SK-N-SH treated with all-trans-retinoic acid at 6 μM for 48 hours (cell line): ENCODE results near the gene TEAD4.

ENCODE experiments used
- ATAC-seq: fragments of 200-7000 bp; cut with Tn5 transposase; 3 replicates; pipeline ENCODE4 v1.9.1; 2020; ENCODE audit warnings: mild to moderate bottlenecking, moderate library complexity
- ARNTL ChIP-seq: fragments of 450-650 bp; formaldehyde crosslinking; IDR thresholded peaks from 2 replicates; pipeline ENCODE4 v1.5.0; 2020; ENCODE audit warnings: low read depth, mild to moderate bottlenecking, moderate library complexity, borderline replicate concordance
- BACH2 ChIP-seq: fragments of 250-450 bp; sonication (Bioruptor Pico); IDR thresholded peaks from 2 replicates; pipeline ENCODE4 v1.9.0; 2021; ENCODE audit warnings: mild to moderate bottlenecking, borderline replicate concordance
- CSDC2 ChIP-seq: fragments of 250-450 bp; sonication (Bioruptor Pico); IDR thresholded peaks from 2 replicates; pipeline ENCODE4 v1.5.0; 2020; ENCODE audit warnings: mild to moderate bottlenecking, moderate library complexity
- GLIS3 ChIP-seq: fragments of 250-450 bp; sonication (Bioruptor Pico); IDR thresholded peaks from 2 replicates; pipeline ENCODE4 v1.5.0; 2020; ENCODE audit warnings: mild to moderate bottlenecking, moderate library complexity
- ISL1 ChIP-seq: fragments of 250-450 bp; sonication (Bioruptor Pico); IDR thresholded peaks from 2 replicates; pipeline ENCODE4 v2.1.2; 2022; ENCODE audit warnings: mild to moderate bottlenecking, moderate library complexity
- OSR1 ChIP-seq: fragments of 250-450 bp; sonication (Bioruptor Pico); IDR thresholded peaks from 2 replicates; pipeline ENCODE4 v1.8.0; 2022; ENCODE audit warnings: moderate library complexity, mild to moderate bottlenecking, inconsistent platforms
- PPARA ChIP-seq: fragments of 250-450 bp; sonication (Bioruptor Pico); IDR thresholded peaks from 2 replicates; pipeline ENCODE4 v1.5.0; 2020; ENCODE audit warnings: mild to moderate bottlenecking, borderline replicate concordance
- RARB ChIP-seq: fragments of 250-450 bp; sonication (Bioruptor Pico); IDR thresholded peaks from 2 replicates; pipeline ENCODE4 v1.8.0; 2021; ENCODE audit warnings: mild to moderate bottlenecking, moderate library complexity
- SNAI2 ChIP-seq: fragments of 250-450 bp; sonication (Bioruptor Pico); IDR thresholded peaks from 2 replicates; pipeline ENCODE4 v1.5.0; 2020; ENCODE audit warnings: mild to moderate bottlenecking, moderate library complexity
- TCF4 ChIP-seq: fragments of 250-450 bp; sonication (Bioruptor Pico); IDR thresholded peaks from 2 replicates; pipeline ENCODE4 v1.8.0; 2021; ENCODE audit warnings: mild to moderate bottlenecking, moderate library complexity, borderline replicate concordance
- TOX ChIP-seq: fragments of 250-450 bp; sonication (Bioruptor Pico); IDR thresholded peaks from 2 replicates; pipeline ENCODE4 v1.8.0; 2021; ENCODE audit warnings: mild to moderate bottlenecking, moderate library complexity, borderline replicate concordance
- TSHZ2 ChIP-seq: fragments of 250-450 bp; sonication (Bioruptor Pico); IDR thresholded peaks from 2 replicates; pipeline ENCODE4 v1.5.0; 2020; ENCODE audit warnings: mild to moderate bottlenecking, moderate library complexity
- ZC3H10 ChIP-seq: fragments of 250-450 bp; sonication (Bioruptor Pico); IDR thresholded peaks from 2 replicates; pipeline ENCODE4 v1.5.1; 2021; ENCODE audit warnings: mild to moderate bottlenecking, moderate library complexity
- ZFP3 ChIP-seq: fragments of 250-450 bp; sonication (Bioruptor Pico); IDR thresholded peaks from 2 replicates; pipeline ENCODE4 v1.5.0; 2020; ENCODE audit warnings: mild to moderate bottlenecking, moderate library complexity
- ZFP30 ChIP-seq: fragments of 450-650 bp; formaldehyde crosslinking; IDR thresholded peaks from 2 replicates; pipeline ENCODE4 v1.5.0; 2022; ENCODE audit warnings: mild to moderate bottlenecking, moderate library complexity
- ZNF565 ChIP-seq: fragments of 450-650 bp; formaldehyde crosslinking; conservative IDR thresholded peaks from 2 replicates; pipeline ENCODE4 v1.5.0; 2020; ENCODE audit warnings: low read depth, mild to moderate bottlenecking, moderate library complexity
- ZNF70 ChIP-seq: fragments of 450-650 bp; formaldehyde crosslinking; IDR thresholded peaks from 2 replicates; pipeline ENCODE4 v1.5.0; 2020; ENCODE audit warnings: mild to moderate bottlenecking, moderate library complexity
- ZNF8 ChIP-seq: fragments of 450-650 bp; formaldehyde crosslinking; IDR thresholded peaks from 2 replicates; pipeline ENCODE4 v1.5.0; 2020; ENCODE audit warnings: mild to moderate bottlenecking, moderate library complexity
- TF ChIP-seq, protein P1 (sequence below): fragments of 250-450 bp; sonication (Bioruptor Pico); IDR thresholded peaks from 2 replicates; pipeline ENCODE4 v1.5.1; 2020; ENCODE audit warnings: low read depth, mild to moderate bottlenecking, moderate library complexity
- TF ChIP-seq, protein P2 (sequence below): fragments of 250-450 bp; sonication (Bioruptor Pico); IDR thresholded peaks from 2 replicates; pipeline ENCODE4 v1.8.0; 2021; ENCODE audit warnings: low read depth, mild to moderate bottlenecking, moderate library complexity, borderline replicate concordance

Gene TEAD4

DNA sequence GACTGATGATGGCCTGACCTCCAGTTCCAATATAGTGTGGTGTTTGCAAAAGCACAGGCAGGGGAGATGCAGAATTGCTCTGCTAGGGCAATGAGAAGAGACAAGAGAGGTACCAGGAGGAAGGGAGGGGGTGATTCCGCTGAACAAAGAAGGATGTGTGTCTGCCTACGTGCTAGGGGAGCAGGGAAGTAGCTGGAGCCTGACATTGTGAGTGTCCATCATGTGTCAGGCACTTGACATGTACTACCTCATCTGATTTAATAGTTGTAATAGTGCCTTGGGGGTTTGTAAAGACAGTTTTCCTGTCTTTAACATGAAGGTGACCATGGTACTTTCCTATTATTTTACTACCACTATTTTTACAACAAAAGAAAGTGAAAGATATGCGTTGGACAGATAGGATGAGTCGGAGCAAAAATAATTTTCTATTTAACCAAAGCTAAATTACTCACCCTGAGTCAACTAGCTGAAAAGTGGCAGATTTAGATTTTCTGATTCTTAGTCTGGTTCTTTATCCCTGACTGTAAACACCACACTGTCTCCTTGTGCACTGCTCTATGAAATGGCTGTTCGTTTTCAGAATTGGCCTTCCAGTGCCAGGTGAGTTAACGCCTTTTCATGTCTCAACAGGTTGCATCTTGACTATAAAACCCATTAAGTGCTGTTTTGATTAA, 33.7 kb upstream of the TEAD4 start:
- peak; percentile 30; the same call in 1 of the 3 replicates for ATAC-seq

GRCh38 chr12:2930865-2931264, 28.3 kb upstream of the TEAD4 start:
- TF ChIP-seq TCF4 (CRISPR knock-in tag), result no peak
- no peak for TF ChIP-seq OSR1 (CRISPR knock-in tag)
- no peak for TF ChIP-seq ZNF565 (CRISPR knock-in tag)
- no peak for TF ChIP-seq GLIS3 (CRISPR knock-in tag)
- TF ChIP-seq PPARA (CRISPR knock-in tag), result no peak
- TF ChIP-seq ISL1, result no peak
- no peak for TF ChIP-seq TOX
- TF ChIP-seq BACH2 (CRISPR knock-in tag), result no peak
- TF ChIP-seq ZC3H10 (CRISPR knock-in tag), result no peak
- TF ChIP-seq ZFP30, result no peak
- no peak for TF ChIP-seq RARB (CRISPR knock-in tag)
- TF ChIP-seq ZFP3 (CRISPR knock-in tag), result no peak
- TF ChIP-seq, all 23 proteins: peak for 0
- no peak for ATAC-seq

More for the DNA sequence above, 33.7 kb upstream of the TEAD4 start:
- TF ChIP-seq ZC3H10 (CRISPR knock-in tag) (no peak), ISL1 (no peak), ZNF8 (no peak), OSR1 (CRISPR knock-in tag) (no peak), PPARA (CRISPR knock-in tag) (no peak), ZNF565 (CRISPR knock-in tag) (no peak), ZFP3 (CRISPR knock-in tag) (no peak), TOX (no peak), TSHZ2 (CRISPR knock-in tag) (no peak)
- TF ChIP-seq, protein P1, sequence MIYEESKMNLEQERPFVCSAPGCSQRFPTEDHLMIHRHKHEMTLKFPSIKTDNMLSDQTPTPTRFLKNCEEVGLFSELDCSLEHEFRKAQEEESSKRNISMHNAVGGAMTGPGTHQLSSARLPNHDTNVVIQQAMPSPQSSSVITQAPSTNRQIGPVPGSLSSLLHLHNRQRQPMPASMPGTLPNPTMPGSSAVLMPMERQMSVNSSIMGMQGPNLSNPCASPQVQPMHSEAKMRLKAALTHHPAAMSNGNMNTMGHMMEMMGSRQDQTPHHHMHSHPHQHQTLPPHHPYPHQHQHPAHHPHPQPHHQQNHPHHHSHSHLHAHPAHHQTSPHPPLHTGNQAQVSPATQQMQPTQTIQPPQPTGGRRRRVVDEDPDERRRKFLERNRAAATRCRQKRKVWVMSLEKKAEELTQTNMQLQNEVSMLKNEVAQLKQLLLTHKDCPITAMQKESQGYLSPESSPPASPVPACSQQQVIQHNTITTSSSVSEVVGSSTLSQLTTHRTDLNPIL, result no peak
- TF ChIP-seq, protein P2, sequence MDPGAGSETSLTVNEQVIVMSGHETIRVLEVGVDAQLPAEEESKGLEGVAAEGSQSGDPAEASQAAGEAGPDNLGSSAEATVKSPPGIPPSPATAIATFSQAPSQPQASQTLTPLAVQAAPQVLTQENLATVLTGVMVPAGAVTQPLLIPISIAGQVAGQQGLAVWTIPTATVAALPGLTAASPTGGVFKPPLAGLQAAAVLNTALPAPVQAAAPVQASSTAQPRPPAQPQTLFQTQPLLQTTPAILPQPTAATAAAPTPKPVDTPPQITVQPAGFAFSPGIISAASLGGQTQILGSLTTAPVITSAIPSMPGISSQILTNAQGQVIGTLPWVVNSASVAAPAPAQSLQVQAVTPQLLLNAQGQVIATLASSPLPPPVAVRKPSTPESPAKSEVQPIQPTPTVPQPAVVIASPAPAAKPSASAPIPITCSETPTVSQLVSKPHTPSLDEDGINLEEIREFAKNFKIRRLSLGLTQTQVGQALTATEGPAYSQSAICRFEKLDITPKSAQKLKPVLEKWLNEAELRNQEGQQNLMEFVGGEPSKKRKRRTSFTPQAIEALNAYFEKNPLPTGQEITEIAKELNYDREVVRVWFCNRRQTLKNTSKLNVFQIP (CRISPR knock-in tag), result no peak
- TF ChIP-seq, all 23 proteins: peak for 0

DNA sequence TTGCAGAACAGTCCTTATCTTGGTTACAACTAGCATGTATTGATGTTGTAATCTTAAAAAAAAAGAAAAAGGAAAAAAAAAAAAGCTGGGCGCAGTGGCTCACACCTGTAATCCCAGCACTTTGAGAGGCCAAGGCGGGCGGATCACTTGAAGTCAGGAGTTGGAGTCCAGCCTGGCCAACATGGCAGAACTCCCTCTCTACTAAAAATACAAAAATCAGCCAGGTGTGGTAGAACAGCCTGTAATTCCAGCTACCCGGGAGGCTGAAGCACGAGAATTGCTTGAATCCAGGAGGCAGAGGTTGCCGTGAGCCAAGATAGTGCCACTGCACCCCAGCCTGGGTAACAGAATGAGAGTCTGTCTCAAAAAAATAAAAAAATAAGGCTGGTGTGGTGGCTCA, 25.6 kb upstream of the TEAD4 start:
- TF ChIP-seq ARNTL (CRISPR knock-in tag), result no peak
- TF ChIP-seq ZNF70 (CRISPR knock-in tag), result no peak
- TF ChIP-seq TSHZ2 (CRISPR knock-in tag), result no peak
- no peak for TF ChIP-seq SNAI2 (CRISPR knock-in tag)
- TF ChIP-seq CSDC2 (CRISPR knock-in tag), result no peak
- TF ChIP-seq RARB (CRISPR knock-in tag), result no peak
- TF ChIP-seq ZNF565 (CRISPR knock-in tag), result no peak
- TF ChIP-seq ZFP30, result no peak
- TF ChIP-seq, protein P1, result no peak
- no peak for TF ChIP-seq ISL1
- no peak for TF ChIP-seq ZNF8
- TF ChIP-seq ZC3H10 (CRISPR knock-in tag), result no peak
- TF ChIP-seq BACH2 (CRISPR knock-in tag), result no peak
- TF ChIP-seq, protein P2 (CRISPR knock-in tag), result no peak
- no peak for ATAC-seq
